Measurements from ENCODE around the gene RMDN3.

DNA sequence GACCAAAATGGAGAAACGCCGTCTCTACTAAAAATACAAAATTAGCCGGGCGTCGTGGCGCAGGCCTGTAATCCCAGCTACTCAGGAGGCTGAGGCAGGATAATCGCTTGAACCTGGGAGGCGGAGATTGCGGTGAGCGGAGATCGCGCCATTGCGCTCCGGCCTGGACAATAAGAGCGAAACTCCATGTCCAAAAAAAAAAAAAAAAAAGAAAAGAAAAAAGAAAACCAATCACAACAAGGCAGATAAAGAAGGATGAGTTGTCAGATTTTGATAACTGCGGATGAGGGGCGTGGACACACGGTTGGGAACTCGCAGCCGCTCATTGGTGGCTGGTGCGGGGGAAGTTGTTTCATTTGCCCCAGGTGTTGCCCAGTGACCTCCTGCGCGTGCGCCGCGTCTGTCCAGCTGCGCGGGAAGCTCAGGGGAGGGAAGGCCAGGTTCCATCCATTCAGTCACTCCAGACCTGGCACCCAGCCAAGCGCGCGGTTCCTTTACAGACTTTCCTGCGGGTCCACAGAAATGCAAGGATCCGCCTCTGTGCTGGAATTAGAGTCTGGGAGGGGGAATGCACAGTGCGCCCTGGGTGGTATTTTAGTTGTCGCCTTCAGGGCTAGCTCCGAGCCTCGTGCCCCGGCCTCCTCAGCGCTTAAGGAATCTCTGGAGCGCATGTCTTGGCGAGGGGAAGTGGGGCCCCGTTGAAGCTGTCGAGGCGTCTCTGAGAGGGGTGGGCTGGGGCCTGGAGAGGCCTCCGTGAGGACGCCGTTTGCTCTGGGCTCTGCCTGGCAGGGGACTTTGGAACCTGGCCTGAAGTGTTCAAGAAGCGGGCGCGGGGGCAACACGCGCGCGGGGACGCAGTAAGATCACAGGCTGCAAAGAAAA is 8.1 kb upstream of the RMDN3 start:
- TF ChIP-seq, protein P1, sequence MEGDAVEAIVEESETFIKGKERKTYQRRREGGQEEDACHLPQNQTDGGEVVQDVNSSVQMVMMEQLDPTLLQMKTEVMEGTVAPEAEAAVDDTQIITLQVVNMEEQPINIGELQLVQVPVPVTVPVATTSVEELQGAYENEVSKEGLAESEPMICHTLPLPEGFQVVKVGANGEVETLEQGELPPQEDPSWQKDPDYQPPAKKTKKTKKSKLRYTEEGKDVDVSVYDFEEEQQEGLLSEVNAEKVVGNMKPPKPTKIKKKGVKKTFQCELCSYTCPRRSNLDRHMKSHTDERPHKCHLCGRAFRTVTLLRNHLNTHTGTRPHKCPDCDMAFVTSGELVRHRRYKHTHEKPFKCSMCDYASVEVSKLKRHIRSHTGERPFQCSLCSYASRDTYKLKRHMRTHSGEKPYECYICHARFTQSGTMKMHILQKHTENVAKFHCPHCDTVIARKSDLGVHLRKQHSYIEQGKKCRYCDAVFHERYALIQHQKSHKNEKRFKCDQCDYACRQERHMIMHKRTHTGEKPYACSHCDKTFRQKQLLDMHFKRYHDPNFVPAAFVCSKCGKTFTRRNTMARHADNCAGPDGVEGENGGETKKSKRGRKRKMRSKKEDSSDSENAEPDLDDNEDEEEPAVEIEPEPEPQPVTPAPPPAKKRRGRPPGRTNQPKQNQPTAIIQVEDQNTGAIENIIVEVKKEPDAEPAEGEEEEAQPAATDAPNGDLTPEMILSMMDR (conservative IDR thresholded peaks at IDR 0.05; ENCODE audit: low read length), result no peak
- no peak for TF ChIP-seq EZH2phosphoT487 (IDR thresholded peaks at IDR 0.05; ENCODE audit: borderline replicate concordance)

Measured in Loucy (cell line).